K562 (cell line): ENCODE results near the gene TTYH2. TPM values are rescaled to one million over a fixed set of nuclear protein-coding genes. Genes with fewer than 3 reads are reported as not detected.

Source experiments
- ATAC-seq: fragments of 200-7000 bp; cut with Tn5 transposase; 3 replicates; pipeline ENCODE4 v1.9.1; 2020; ENCODE audit warnings: moderate library complexity
- BruUV-seq: library from RNA; stranded (reverse); fragments of 400-500 nt; replicated peaks from 2 replicates; lab custom pipeline; 2021; lab: Mats Ljungman, UMichigan
- CTCF ChIA-PET: fragments of 300-600 bp; formaldehyde crosslinking; extraction: SDS; loops from one replicate; lab custom pipeline; 2021; ENCODE audit warnings: low intra/inter-chr PET ratio; lab: Yijun Ruan, JAX
- POLR2A ChIA-PET: fragments of 300-600, 350-650 bp; sonication (Branson Sonifier 250); formaldehyde crosslinking; extraction: SDS; loops from one replicate; lab custom pipeline; 2021; ENCODE audit warnings: antibody characterized with exemption, inconsistent platforms; lab: Yijun Ruan, JAX
- DNase-seq, 4 experiments: peaks; one replicate each; pipeline versions ENCODE4 v3.0.0 to v3.0.0-alpha.2; 2011 to 2018; ENCODE audit warnings: low spot score in 3 of 4, mixed read lengths in 3 of 4; ENCODE audit errors: extremely low read depth in 1 of 4
- FAIRE-seq: peaks from 2 replicates; lab custom pipeline; 2011; peaks lifted over from hg19 to GRCh38; lab: Jason Lieb, UNC
- H2AFZ ChIP-seq: 2 replicates; pipeline ENCODE4 v1.6.0; 2011; ENCODE audit warnings: low read depth, low read length, control low read depth, inconsistent platforms
- H3K27ac ChIP-seq: fragments of 200-600 bp; 3 replicates; pipeline ENCODE4 v1.8.0; 2011; ENCODE audit warnings: low read depth, mild to moderate bottlenecking, control low read depth, inconsistent platforms, low read length, moderate library complexity, mixed read lengths; ENCODE audit errors: extremely low read depth
- H3K27me3 ChIP-seq, 2 experiments: fragments of 300-600 bp in 1 of 2; 2 replicates in 1 of 2; 3 replicates in 1 of 2; pipeline versions ENCODE4 v1.6.0 to v1.8.0; 2011; ENCODE audit warnings: inconsistent platforms in 2 of 2, low read length in 2 of 2, mild to moderate bottlenecking in 1 of 2, mixed read lengths in 1 of 2, moderate library complexity in 1 of 2; ENCODE audit not compliant: control insufficient read depth in 2 of 2, insufficient read depth in 2 of 2
- H3K36me3 ChIP-seq: fragments of 300-600 bp; 3 replicates; pipeline ENCODE4 v1.8.0; 2011; ENCODE audit warnings: mild to moderate bottlenecking, low read length, inconsistent platforms; ENCODE audit not compliant: control insufficient read depth, insufficient read depth
- H3K4me1 ChIP-seq, 2 experiments: fragments of 200-600 bp in 1 of 2; replicated peaks in 1 of 2; 2 replicates in 1 of 2; 3 replicates in 1 of 2; pipeline versions ENCODE4 v1.5.1 to v1.8.0; 2011; ENCODE audit warnings: inconsistent platforms in 2 of 2, low read length in 2 of 2, mild to moderate bottlenecking in 1 of 2, mixed read lengths in 1 of 2, moderate library complexity in 1 of 2; ENCODE audit not compliant: control insufficient read depth in 2 of 2, insufficient read depth in 2 of 2
- H3K4me2 ChIP-seq: 2 replicates; pipeline ENCODE4 v1.6.1; 2011; ENCODE audit warnings: low read length, control low read depth, inconsistent platforms, mixed read lengths; ENCODE audit not compliant: insufficient read depth
- H3K4me3 ChIP-seq: fragments of 200-600 bp; sonication (generic), shearing (Covaris generic); 2 replicates; pipeline ENCODE4 v1.5.1; 2016; ENCODE audit warnings: control low read depth, inconsistent platforms
- H3K79me2 ChIP-seq: fragments of 200-600 bp; 3 replicates; pipeline ENCODE4 v1.8.0; 2011; ENCODE audit warnings: low read length, inconsistent platforms; ENCODE audit not compliant: control insufficient read depth, insufficient read depth
- H3K9ac ChIP-seq, 2 experiments: 2 replicates each; pipeline versions ENCODE4 v1.6.0 to v1.6.1; 2011; ENCODE audit warnings: low read depth in 2 of 2, low read length in 2 of 2, control low read depth in 1 of 2, inconsistent platforms in 1 of 2, mild to moderate bottlenecking in 1 of 2, mixed read lengths in 1 of 2; ENCODE audit not compliant: insufficient read depth in 1 of 2
- H3K9me1 ChIP-seq: one replicate; pipeline ENCODE4 v1.6.0; 2011; ENCODE audit warnings: inconsistent platforms, mild to moderate bottlenecking, low read length, moderate library complexity; ENCODE audit not compliant: control insufficient read depth, insufficient read depth
- H3K9me3 ChIP-seq: replicated peaks from 2 replicates; pipeline ENCODE4 v1.5.1; 2011; ENCODE audit warnings: low read depth, low read length, inconsistent platforms; ENCODE audit not compliant: control insufficient read depth, insufficient read depth
- H4K20me1 ChIP-seq: replicated peaks from 2 replicates; pipeline ENCODE4 v1.6.1; 2011; ENCODE audit warnings: low read length, inconsistent platforms, mixed read lengths; ENCODE audit not compliant: control insufficient read depth, insufficient read depth
- BCOR ChIP-seq: fragments of 450-650 bp; IDR thresholded peaks from 2 replicates; pipeline ENCODE4 v1.6.1; 2016
- FOXA3 ChIP-seq, 2 experiments: fragments of 450-650 bp in 1 of 2; sonication (generic) in 1 of 2; formaldehyde crosslinking; IDR thresholded peaks in 1 of 2; conservative IDR thresholded peaks in 1 of 2; 2 replicates each; pipeline versions ENCODE4 v1.4.0 to v1.8.0; 2020 to 2022; ENCODE audit warnings: mild to moderate bottlenecking in 2 of 2, missing genetic modification reagents in 1 of 2
- MAZ ChIP-seq, 2 experiments: fragments of 450-650 bp in 1 of 2; sonication (generic) in 1 of 2; formaldehyde crosslinking; IDR thresholded peaks in 1 of 2; conservative IDR thresholded peaks in 1 of 2; 2 replicates each; pipeline versions ENCODE4 v1.4.0 to v1.5.0; 2020; ENCODE audit warnings: mild to moderate bottlenecking in 1 of 2, missing genetic modification reagents in 1 of 2
- NCOA2 ChIP-seq, 2 experiments: fragments of 450-650 bp; IDR thresholded peaks; 2 replicates each; pipeline ENCODE4 v1.6.1; 2018; ENCODE audit warnings: mild to moderate bottlenecking in 2 of 2, moderate library complexity in 1 of 2; ENCODE audit not compliant: partially characterized antibody in 2 of 2
- NELFE ChIP-seq: IDR thresholded peaks from 2 replicates; pipeline ENCODE4 v1.6.1; 2011; ENCODE audit warnings: mild to moderate bottlenecking; ENCODE audit not compliant: insufficient read depth, insufficient read length
- PRMT5 ChIP-seq: sonication (generic); formaldehyde crosslinking; IDR thresholded peaks from 2 replicates; pipeline ENCODE4 v1.5.0; 2020; ENCODE audit warnings: missing genetic modification reagents
- PTRF ChIP-seq: fragments of 450-650 bp; IDR thresholded peaks from 2 replicates; pipeline ENCODE4 v1.6.1; 2016; ENCODE audit warnings: mild to moderate bottlenecking, missing genetic modification characterization, missing compliant biosample characterization
- PTTG1 ChIP-seq: fragments of 450-650 bp; IDR thresholded peaks from 2 replicates; pipeline ENCODE4 v1.6.1; 2016; ENCODE audit warnings: low read depth, mild to moderate bottlenecking, missing genetic modification characterization, missing compliant biosample characterization
- SETDB1 ChIP-seq: IDR thresholded peaks from one replicate; pipeline ENCODE4 v1.6.1; 2012; ENCODE audit warnings: low read length, control low read depth, inconsistent platforms
- SRSF1 ChIP-seq: fragments of 200-400 bp; formaldehyde crosslinking; IDR thresholded peaks from 2 replicates; pipeline ENCODE4 v1.6.1; 2017; ENCODE audit warnings: mild to moderate bottlenecking, low read depth, low read length, moderate library complexity
- ZSCAN29 ChIP-seq: fragments of 450-650 bp; IDR thresholded peaks from 2 replicates; pipeline ENCODE4 v1.6.1; 2017
- WGBS: fragments of 100-300 bp; shearing (Covaris generic); methylation state at CpG from one replicate; pipeline ENCODE4 v1.1.6; 2016; ENCODE audit warnings: low coverage, mixed read lengths; ENCODE audit not compliant: insufficient coverage; ENCODE audit errors: missing lambda C conversion rate; 5-methylcytosine and 5-hydroxymethylcytosine counted together
- in situ Hi-C: fragments of 300-500 bp; cut with MboI; formaldehyde crosslinking; loops from 4 replicates; pipeline ENCODE4 v1.15.0; 2018; ENCODE audit warnings: inconsistent platforms, mixed read lengths
- intact Hi-C: fragments of 100-400 bp; cut with micrococcal nuclease; formaldehyde crosslinking; loops from 2 replicates; pipeline ENCODE4 v1.14.2; 2022
- polyA plus RNA-seq, 8 experiments: library from polyadenylated mRNA; depleted of rRNA in 4 of 8; stranded (reverse) in 5 of 8; unstranded in 3 of 8; fragments of >200 nt; fragmentation: Nextera tagmentation in 2 of 8; fragmentation: Illumina TruSeq in 1 of 8; extraction: Ambion mirVana in 2 of 8; extraction: Trizol in 1 of 8; gene quantifications; 2 replicates each; pipeline versions ENCODE4 v1.2.1 to v1.2.3, GENCODE V29; 2011 to 2014; ENCODE audit warnings: inconsistent platforms in 1 of 8, missing spikeins in 1 of 8
- total RNA-seq, 7 experiments: library from RNA; depleted of rRNA in 6 of 7; stranded (reverse); fragments of >200 nt in 6 of 7; fragmentation: Illumina TruSeq in 2 of 7; extraction: Trizol in 2 of 7; gene quantifications; 2 replicates each; pipeline versions ENCODE4 v1.2.1 to v1.2.3, GENCODE V29; 2011 to 2021; ENCODE audit warnings: low replicate concordance in 1 of 7

TTYH2 gene
- total and polyA plus RNA-seq, 9 of the 15 experiments (the other 6 are each of a cell fraction or from before 2014, with no cell fraction given), result 0.03 to 2.0 (median 0.91) TPM

DNA sequence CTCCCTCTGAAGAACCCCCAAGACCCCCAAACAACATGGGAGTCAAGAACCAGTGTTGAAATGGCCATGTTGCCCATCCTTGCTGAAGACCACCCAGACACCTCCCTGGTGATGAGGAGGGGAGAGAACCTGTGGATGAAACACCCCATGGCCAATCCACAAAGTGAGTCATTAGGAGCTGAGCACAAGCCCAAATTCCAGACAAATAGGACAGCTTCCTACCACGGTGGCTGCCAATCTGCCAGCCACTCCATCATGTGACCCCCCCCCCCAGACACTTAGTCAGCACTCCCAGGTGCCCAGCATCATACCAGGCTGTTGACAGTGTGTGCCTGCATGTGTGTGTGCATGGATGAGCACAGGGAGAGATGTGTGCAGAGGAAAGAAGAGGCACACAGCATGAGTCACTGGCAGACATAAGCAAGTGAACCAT, 36.3 kb upstream of the TTYH2 start:
- intact Hi-C loops, result loop anchor here (5.0 kb wide), 3 partner anchors 180 to 750 kb away; no protein-coding TSS in a partner anchor
- no peak overlapping the region for H3K4me2 ChIP-seq
- DNase-seq (no peak), FAIRE-seq (no peak), ATAC-seq (no peak; the same call in 2 of the 3 replicates)
- in situ Hi-C loops, result loop anchor here (10.0 kb wide), 1 partner anchor 742 kb away; no protein-coding TSS in a partner anchor
- TF ChIP-seq ZSCAN29, result no peak
- no peak for TF ChIP-seq PTTG1 (tag)
- TF ChIP-seq PRMT5 (CRISPR knock-in tag), result no peak
- TF ChIP-seq SETDB1, result no peak
- TF ChIP-seq NCOA2 (IDR thresholded peaks at IDR 0.05; ENCODE audit: partially characterized antibody in 2 of 2), result no peak
- no peak for TF ChIP-seq FOXA3 (CRISPR knock-in tag; conservative IDR thresholded peaks at IDR 0.05 in 1 of 2, IDR thresholded peaks at IDR 0.05 in 1 of 2)
- no peak for TF ChIP-seq PTRF (tag)
- TF ChIP-seq MAZ (CRISPR knock-in tag; conservative IDR thresholded peaks at IDR 0.05 in 1 of 2, IDR thresholded peaks at IDR 0.05 in 1 of 2), result no peak
- no peak for TF ChIP-seq NELFE
- no peak for TF ChIP-seq SRSF1
- no peak for TF ChIP-seq BCOR
- H3K4me1 ChIP-seq, result no peaks in the 10 kb centered on the region
- no peaks in the 10 kb centered on the region for H3K9me1 ChIP-seq
- H3K9me3 ChIP-seq, result no peaks in the 10 kb centered on the region
- H3K36me3 ChIP-seq, result no peaks in the 10 kb centered on the region
- H3K9ac ChIP-seq, result no peak overlapping the region
- POLR2A ChIA-PET, result no interaction called here
- CTCF ChIA-PET, result interaction anchor here (1.0 to 1.1 kb wide), 2 partner anchors 127 to 1617 kb away, joined by 3 to 4 read pairs; no protein-coding TSS in a partner anchor
- H2AFZ ChIP-seq, result no peak overlapping the region
- no TSS peak for BruUV-seq
- H3K27ac ChIP-seq, result no peak overlapping the region
- no peak overlapping the region for H3K4me3 ChIP-seq
- H3K79me2 ChIP-seq, result no peaks in the 10 kb centered on the region
- peaks cover 4 to 39% of the 10 kb centered on the region in 2 experiments; a peak in 3 of 5 replicates for H3K27me3 ChIP-seq
- peaks cover 4% of the 10 kb centered on the region; the same call in 1 of the 2 replicates for H4K20me1 ChIP-seq
- whole genome bisulfite sequencing, result 0% methylated on average over 1 of the region's 1 CpG
